PC-9 (cell line): ENCODE measurements around the gene IGF2BP1. TPM values are rescaled to one million over a fixed set of nuclear protein-coding genes. Genes with fewer than 3 reads are reported as not detected.

Experiments
- BruUV-seq: library from RNA; stranded (reverse); fragments of 400-500 nt; replicated peaks from 2 replicates; lab custom pipeline; 2021; lab: Mats Ljungman, UMichigan
- CTCF ChIA-PET: fragments of 300-600 bp; sonication (Branson Sonifier 250); formaldehyde crosslinking; loops from one replicate; lab custom pipeline; 2022; ENCODE audit warnings: antibody characterized with exemption; lab: Charles Lee
- POLR2A ChIA-PET: fragments of 300-600 bp; sonication (Branson Sonifier 250); formaldehyde crosslinking; loops from one replicate; lab custom pipeline; 2022; ENCODE audit warnings: antibody characterized with exemption; ENCODE audit not compliant: unreplicated experiment; lab: Charles Lee
- DNase-seq, 2 experiments: peaks; one replicate each; pipeline versions ENCODE4 v3.0.0 to v3.0.0-alpha.2; 2015 to 2022; ENCODE audit warnings: mixed read lengths in 1 of 2
- H2AFZ ChIP-seq: fragments of 200-600 bp; sonication (generic); 2 replicates; pipeline ENCODE4 v1.8.1; 2017; ENCODE audit warnings: antibody characterized with exemption
- H3F3A ChIP-seq: fragments of 200-600 bp; sonication (generic); 2 replicates; pipeline ENCODE4 v1.8.1; 2017; ENCODE audit warnings: antibody characterized with exemption, mild to moderate bottlenecking, low read depth; ENCODE audit not compliant: insufficient read depth
- H3K27ac ChIP-seq: fragments of 200-600 bp; sonication (generic); 2 replicates; pipeline ENCODE4 v1.6.1; 2016; ENCODE audit warnings: mixed run types
- H3K27me3 ChIP-seq: fragments of 200-600 bp; sonication (generic); 2 replicates; pipeline ENCODE4 v1.6.1; 2016; ENCODE audit warnings: low read depth, mixed run types; ENCODE audit not compliant: insufficient read depth
- H3K36me3 ChIP-seq: fragments of 200-600 bp; sonication (generic); 2 replicates; pipeline ENCODE4 v1.6.1; 2016; ENCODE audit warnings: low read depth, mixed run types
- H3K4me1 ChIP-seq: fragments of 200-600 bp; sonication (generic); replicated peaks from 2 replicates; pipeline ENCODE4 v1.6.1; 2016; ENCODE audit warnings: mixed run types; ENCODE audit not compliant: insufficient read depth
- H3K4me2 ChIP-seq: fragments of 200-600 bp; sonication (generic); 2 replicates; pipeline ENCODE4 v1.6.1; 2017; ENCODE audit warnings: mixed run types
- H3K4me3 ChIP-seq: fragments of 200-600 bp; sonication (generic); 2 replicates; pipeline ENCODE4 v1.6.1; 2016; ENCODE audit warnings: mixed run types
- H3K79me2 ChIP-seq: fragments of 200-600 bp; sonication (generic); 2 replicates; pipeline ENCODE4 v1.6.1; 2017; ENCODE audit warnings: low read depth, mixed run types
- H3K9me2 ChIP-seq: fragments of 200-600 bp; sonication (generic); 2 replicates; pipeline ENCODE4 v1.8.1; 2017; ENCODE audit warnings: mild to moderate bottlenecking; ENCODE audit not compliant: insufficient read depth
- H3K9me3 ChIP-seq: fragments of 200-600 bp; sonication (generic); 2 replicates; pipeline ENCODE4 v1.8.1; 2016; ENCODE audit warnings: low read depth; ENCODE audit not compliant: insufficient read depth
- H4K20me1 ChIP-seq: fragments of 200-600 bp; sonication (generic); 2 replicates; pipeline ENCODE4 v1.8.1; 2017; ENCODE audit not compliant: insufficient read depth
- EZH2 ChIP-seq: fragments of 200-600 bp; sonication (generic); IDR thresholded peaks from 2 replicates; pipeline ENCODE4 v1.8.0; 2017; ENCODE audit warnings: antibody characterized with exemption, low read depth
- intact Hi-C: fragments of 100-400 bp; cut with micrococcal nuclease; formaldehyde crosslinking; loops from one replicate; pipeline ENCODE4 v1.10.0; 2022; ENCODE audit not compliant: unreplicated experiment
- total RNA-seq: library from RNA; stranded (reverse); gene quantifications from 2 replicates; pipeline ENCODE4 v1.2.3, GENCODE V29; 2021
- TF ChIP-seq, protein P1 (sequence below): fragments of 200-600 bp; sonication (generic); conservative IDR thresholded peaks from 2 replicates; pipeline ENCODE4 v1.6.1; 2017; ENCODE audit warnings: mixed run types, antibody characterized with exemption, mild to moderate bottlenecking, moderate library complexity

IGF2BP1 gene
- total RNA-seq, 1 experiment from 2014 or later = 57.4 TPM

DNA sequence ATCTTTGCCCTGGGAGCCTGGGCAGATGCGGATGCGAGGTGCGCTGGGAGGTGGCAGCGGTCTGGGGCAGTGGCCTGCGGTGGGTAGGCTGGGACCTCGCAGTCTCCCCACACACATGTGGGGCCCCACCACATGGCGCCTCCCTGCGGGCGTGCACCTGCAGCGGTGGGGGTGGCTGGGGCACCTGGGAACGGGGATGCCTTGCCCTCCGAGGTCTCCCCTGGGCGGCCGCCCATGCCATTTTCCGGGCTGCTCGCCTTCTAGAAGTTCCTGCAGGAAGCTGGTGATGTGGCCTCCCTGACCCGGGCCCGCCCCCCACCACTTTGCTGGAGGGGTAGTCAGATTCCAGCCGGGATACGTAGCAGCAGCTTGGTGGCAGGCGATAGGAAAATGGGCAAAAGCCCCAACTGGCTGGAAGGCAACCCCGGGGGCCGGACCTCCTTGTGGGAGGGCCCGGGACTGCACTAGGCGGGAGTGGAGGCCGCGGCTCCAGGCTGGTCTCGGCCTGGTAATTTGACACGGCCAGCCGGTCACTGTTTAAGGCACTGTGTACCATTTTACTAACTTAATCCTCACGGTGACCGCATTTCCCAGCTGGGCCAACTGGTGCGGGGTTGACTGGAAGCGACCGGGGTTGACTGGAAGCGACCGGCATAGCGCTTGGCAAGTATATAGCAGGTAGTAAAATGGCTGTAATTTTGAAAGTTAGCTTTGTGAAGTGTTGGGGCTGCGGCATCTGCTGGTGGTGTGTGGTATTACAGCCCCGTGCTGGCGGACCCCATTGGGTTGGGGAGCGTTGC is 38.5 kb downstream of the IGF2BP1 start:
- Histone ChIP-seq H3K27ac (no peak overlapping the region), H3K4me3 (no peak overlapping the region), H3K9me3 (no peaks in the 10 kb centered on the region), H3F3A (peaks cover 20% of the 10 kb centered on the region), H3K79me2 (no peaks in the 10 kb centered on the region), H3K9me2 (no peaks in the 10 kb centered on the region), H3K27me3 (no peaks in the 10 kb centered on the region), H3K4me2 (no peak overlapping the region), H2AFZ (no peak overlapping the region), H3K36me3 (peaks cover 32% of the 10 kb centered on the region), H3K4me1 (no peaks in the 10 kb centered on the region), H4K20me1 (0 out of 2 replicates have a peak, but pooled peaks cover 4% of the 10 kb centered on the region)
- intact Hi-C loops = loop anchor here (5.0 to 10.0 kb wide), 4 partner anchors 159 to 1011 kb away; no protein-coding TSS in a partner anchor
- ChIA-PET POLR2A (no interaction called here), CTCF (interaction anchor here (0.7 to 0.9 kb wide), 5 partner anchors 65 to 346 kb away, joined by 3 to 12 read pairs (median 3); no protein-coding TSS in a partner anchor)
- no TSS peak for BruUV-seq
- peak in 1 of 2 experiments; percentile 20 for DNase-seq
- TF ChIP-seq, protein P1, sequence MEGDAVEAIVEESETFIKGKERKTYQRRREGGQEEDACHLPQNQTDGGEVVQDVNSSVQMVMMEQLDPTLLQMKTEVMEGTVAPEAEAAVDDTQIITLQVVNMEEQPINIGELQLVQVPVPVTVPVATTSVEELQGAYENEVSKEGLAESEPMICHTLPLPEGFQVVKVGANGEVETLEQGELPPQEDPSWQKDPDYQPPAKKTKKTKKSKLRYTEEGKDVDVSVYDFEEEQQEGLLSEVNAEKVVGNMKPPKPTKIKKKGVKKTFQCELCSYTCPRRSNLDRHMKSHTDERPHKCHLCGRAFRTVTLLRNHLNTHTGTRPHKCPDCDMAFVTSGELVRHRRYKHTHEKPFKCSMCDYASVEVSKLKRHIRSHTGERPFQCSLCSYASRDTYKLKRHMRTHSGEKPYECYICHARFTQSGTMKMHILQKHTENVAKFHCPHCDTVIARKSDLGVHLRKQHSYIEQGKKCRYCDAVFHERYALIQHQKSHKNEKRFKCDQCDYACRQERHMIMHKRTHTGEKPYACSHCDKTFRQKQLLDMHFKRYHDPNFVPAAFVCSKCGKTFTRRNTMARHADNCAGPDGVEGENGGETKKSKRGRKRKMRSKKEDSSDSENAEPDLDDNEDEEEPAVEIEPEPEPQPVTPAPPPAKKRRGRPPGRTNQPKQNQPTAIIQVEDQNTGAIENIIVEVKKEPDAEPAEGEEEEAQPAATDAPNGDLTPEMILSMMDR = peak; percentile 79
- no peak for TF ChIP-seq EZH2

DNA sequence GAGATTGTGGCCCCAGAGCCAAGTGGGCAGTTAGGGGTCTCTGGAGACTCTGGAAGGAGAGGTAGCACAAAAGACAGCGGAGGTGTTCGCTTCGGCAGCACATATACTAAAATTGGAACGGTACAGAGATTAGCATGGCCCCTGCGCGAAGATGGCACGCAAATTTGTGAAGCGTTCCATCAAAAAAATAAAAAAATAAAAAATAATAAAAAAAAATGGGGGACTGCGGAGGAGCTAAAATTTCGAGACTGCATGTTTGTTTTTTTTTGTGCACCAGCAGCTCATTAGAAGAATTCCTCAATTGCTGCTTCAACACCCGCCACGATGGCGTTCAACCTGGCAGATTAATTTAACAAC is 39.1 kb downstream of the IGF2BP1 start:
- H3K9me3 ChIP-seq = no peaks in the 10 kb centered on the region
- POLR2A ChIA-PET = no interaction called here
- H3F3A ChIP-seq = peaks cover 17% of the 10 kb centered on the region
- no peaks in the 10 kb centered on the region for H3K9me2 ChIP-seq
- no peak overlapping the region for H3K4me3 ChIP-seq
- 0 out of 2 replicates have a peak, but pooled peaks cover 4% of the 10 kb centered on the region for H4K20me1 ChIP-seq
- BruUV-seq = no TSS peak
- H3K4me2 ChIP-seq = no peak overlapping the region
- H3K36me3 ChIP-seq = peaks cover 34% of the 10 kb centered on the region
- no peak overlapping the region for H2AFZ ChIP-seq
- H3K27ac ChIP-seq = no peak overlapping the region
- no peaks in the 10 kb centered on the region for H3K4me1 ChIP-seq
- intact Hi-C loops = loop anchor here (5.0 to 10.0 kb wide), 4 partner anchors 159 to 1011 kb away; no protein-coding TSS in a partner anchor
- CTCF ChIA-PET = interaction anchor here (0.6 to 0.9 kb wide), 3 partner anchors 33 to 346 kb away, joined by 3 read pairs; no protein-coding TSS in a partner anchor
- DNase-seq = no peak
- H3K79me2 ChIP-seq = no peaks in the 10 kb centered on the region
- no peaks in the 10 kb centered on the region for H3K27me3 ChIP-seq
- TF ChIP-seq, protein P1 = no peak
- no peak for TF ChIP-seq EZH2

DNA sequence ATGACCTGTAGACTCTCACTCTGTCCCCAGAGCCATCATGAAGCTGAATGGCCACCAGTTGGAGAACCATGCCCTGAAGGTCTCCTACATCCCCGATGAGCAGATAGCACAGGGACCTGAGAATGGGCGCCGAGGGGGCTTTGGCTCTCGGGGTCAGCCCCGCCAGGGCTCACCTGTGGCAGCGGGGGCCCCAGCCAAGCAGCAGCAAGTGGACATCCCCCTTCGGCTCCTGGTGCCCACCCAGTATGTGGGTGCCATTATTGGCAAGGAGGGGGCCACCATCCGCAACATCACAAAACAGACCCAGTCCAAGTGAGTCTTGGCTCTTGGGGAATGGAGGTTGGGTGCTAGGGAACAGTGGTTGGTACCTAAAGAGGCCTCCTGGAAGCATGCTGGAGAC is 41.0 kb downstream of the IGF2BP1 start:
- no peak for DNase-seq
- Histone ChIP-seq H3F3A (0 out of 2 replicates have a peak, but pooled peaks cover under 1% of the 10 kb centered on the region), H3K4me2 (no peak overlapping the region), H3K27me3 (no peaks in the 10 kb centered on the region), H3K4me3 (no peak overlapping the region), H4K20me1 (0 out of 2 replicates have a peak, but pooled peaks cover 4% of the 10 kb centered on the region), H3K9me3 (no peaks in the 10 kb centered on the region), H3K36me3 (peaks cover 34% of the 10 kb centered on the region), H3K27ac (no peak overlapping the region), H3K9me2 (no peaks in the 10 kb centered on the region), H2AFZ (no peak overlapping the region), H3K79me2 (no peaks in the 10 kb centered on the region), H3K4me1 (no peaks in the 10 kb centered on the region)
- POLR2A ChIA-PET = no interaction called here
- intact Hi-C loops = loop anchor here (5.0 to 10.0 kb wide), 4 partner anchors 157 to 1013 kb away; no protein-coding TSS in a partner anchor
- no TSS peak for BruUV-seq
- TF ChIP-seq, protein P1 = no peak
- no peak for TF ChIP-seq EZH2
- CTCF ChIA-PET = no interaction called here
